Right atrium auricular region (tissue), 2 donors: ENCODE measurements around the gene ZNF335. TPM values are rescaled to one million over a fixed set of nuclear protein-coding genes. Genes with fewer than 3 reads are reported as not detected.

Experiments
- DNase-seq: peaks from one replicate; pipeline ENCODE4 v3.0.0-alpha.2; 2019; ENCODE audit warnings: low spot score
- H3K27ac ChIP-seq, 2 donors: fragments of 200-600 bp; sonication (generic); 1 replicate in 1 of 2; 2 replicates in 1 of 2; pipeline ENCODE4 v1.5.1; 2016 to 2019
- H3K27me3 ChIP-seq, 2 donors: fragments of 200-600 bp; sonication (generic); one replicate each; pipeline versions ENCODE4 v1.5.1 to v1.6.0; 2017 to 2019
- H3K36me3 ChIP-seq: fragments of 200-600 bp; sonication (generic); one replicate; pipeline ENCODE4 v1.5.1; 2016
- H3K4me1 ChIP-seq, 2 donors: fragments of 200-600 bp; sonication (generic); one replicate each; pipeline versions ENCODE4 v1.5.1 to v1.6.0; 2017 to 2019
- H3K4me3 ChIP-seq, 2 donors: fragments of 200-600 bp; sonication (generic); 1 replicate in 1 of 2; 2 replicates in 1 of 2; pipeline ENCODE4 v1.5.1; 2017 to 2019; ENCODE audit warnings: mild to moderate bottlenecking in 1 of 2, moderate library complexity in 1 of 2
- H3K9me3 ChIP-seq, 2 donors: fragments of 200-600 bp; sonication (generic); one replicate each; pipeline ENCODE4 v1.5.1; 2019
- total RNA-seq, 2 donors: library from RNA; depleted of rRNA; stranded (reverse); fragments of >200 nt; gene quantifications; one replicate each; pipeline ENCODE4 v1.1.0, GENCODE V29; 2016
- TF ChIP-seq, protein P1 (sequence below), 2 donors: fragments of 200-600 bp; sonication (generic); IDR thresholded peaks; one replicate each; pipeline ENCODE4 v1.5.1; 2019; ENCODE audit warnings: antibody characterized with exemption in 2 of 2

The ZNF335 gene
- 10 to 100 TPM in 1 of 2 donors, 1 to 10 TPM in 1; 6.6 to 12.1 TPM for total RNA-seq

DNA sequence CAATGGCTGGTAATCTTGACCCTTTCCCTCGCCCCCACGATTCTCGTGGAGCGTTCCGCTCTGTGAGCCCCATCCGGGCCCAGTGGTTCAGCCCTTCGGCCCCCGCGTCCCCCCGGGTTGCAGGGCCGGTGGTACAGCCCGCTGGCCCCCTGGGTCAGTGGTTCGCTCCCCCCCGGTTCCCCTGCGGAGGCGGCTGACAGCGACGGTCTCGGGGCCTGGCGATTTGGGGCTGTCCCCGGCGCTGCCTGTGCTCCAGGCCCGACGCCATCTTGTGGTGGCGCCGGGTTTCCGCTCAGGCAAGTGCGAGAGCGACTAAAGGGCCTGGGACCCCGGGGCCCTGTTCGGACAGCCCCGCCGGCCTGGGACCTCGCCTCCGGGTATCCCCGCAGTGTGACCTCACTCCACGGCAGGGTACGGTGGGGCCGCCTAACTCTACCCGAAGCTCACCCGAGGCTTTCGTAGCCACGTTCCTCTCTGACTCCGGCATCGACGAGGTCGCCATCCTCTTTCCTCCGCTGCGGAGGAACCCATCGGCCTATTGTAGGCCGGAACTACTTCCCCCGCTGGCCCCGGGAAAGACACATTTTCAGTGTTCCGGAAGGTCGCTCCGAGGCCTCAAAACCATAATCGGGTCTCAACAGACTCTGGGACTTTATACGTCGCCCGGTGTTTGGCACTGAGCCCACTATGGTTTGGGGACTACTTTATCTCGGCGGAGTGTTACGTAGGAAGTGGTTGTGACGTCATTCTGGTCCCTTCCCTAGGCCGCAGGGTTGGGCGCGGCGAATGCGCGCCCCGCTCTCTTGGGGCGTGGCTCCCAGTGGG, at the start of gene ZNF335:
ZNF335 (minus strand) TSS at position 529 of the 825 bp plus-strand sequence. CDS start 793 bp downstream, outside the sequence.
- peak within 1 kb of the TSS; percentile 87 to 90 for H3K4me3 ChIP-seq
- no peaks in the 10 kb centered on the region for H3K9me3 ChIP-seq

DNA sequence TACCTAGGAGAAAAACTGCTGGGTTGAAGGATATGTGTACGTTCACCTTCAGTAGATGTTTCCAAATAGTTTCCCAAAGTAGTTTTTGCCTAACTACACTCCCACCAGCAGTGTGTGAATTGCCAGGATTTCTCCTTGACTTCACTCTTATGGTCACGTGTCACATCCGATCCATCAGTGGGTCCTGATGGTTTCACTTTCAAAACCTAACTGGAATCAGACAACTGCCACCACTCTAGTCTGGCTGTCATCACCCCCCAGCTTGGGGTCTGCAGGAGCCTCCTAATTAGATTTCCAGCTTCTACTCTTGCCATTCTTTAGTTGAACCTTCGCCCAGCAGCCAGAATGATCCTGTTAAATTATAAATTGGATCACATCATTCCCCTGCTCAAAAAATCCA, 48.6 kb upstream of the ZNF335 start:
- Histone ChIP-seq H3K27me3 (peaks cover 5 to 15% of the 10 kb centered on the region in 2 donors), H3K9me3 (no peaks in the 10 kb centered on the region), H3K4me1 (peaks cover 0 to 18% of the 10 kb centered on the region in 2 donors), H3K36me3 (no peaks in the 10 kb centered on the region), H3K4me3 (no peak overlapping the region), H3K27ac (no peak overlapping the region)
- no peak for DNase-seq
- TF ChIP-seq, protein P1, sequence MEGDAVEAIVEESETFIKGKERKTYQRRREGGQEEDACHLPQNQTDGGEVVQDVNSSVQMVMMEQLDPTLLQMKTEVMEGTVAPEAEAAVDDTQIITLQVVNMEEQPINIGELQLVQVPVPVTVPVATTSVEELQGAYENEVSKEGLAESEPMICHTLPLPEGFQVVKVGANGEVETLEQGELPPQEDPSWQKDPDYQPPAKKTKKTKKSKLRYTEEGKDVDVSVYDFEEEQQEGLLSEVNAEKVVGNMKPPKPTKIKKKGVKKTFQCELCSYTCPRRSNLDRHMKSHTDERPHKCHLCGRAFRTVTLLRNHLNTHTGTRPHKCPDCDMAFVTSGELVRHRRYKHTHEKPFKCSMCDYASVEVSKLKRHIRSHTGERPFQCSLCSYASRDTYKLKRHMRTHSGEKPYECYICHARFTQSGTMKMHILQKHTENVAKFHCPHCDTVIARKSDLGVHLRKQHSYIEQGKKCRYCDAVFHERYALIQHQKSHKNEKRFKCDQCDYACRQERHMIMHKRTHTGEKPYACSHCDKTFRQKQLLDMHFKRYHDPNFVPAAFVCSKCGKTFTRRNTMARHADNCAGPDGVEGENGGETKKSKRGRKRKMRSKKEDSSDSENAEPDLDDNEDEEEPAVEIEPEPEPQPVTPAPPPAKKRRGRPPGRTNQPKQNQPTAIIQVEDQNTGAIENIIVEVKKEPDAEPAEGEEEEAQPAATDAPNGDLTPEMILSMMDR (IDR thresholded peaks at IDR 0.05) = no peak

More for the DNA sequence above, at the start of gene ZNF335:
- peaks cover 0 to 25% of the 10 kb centered on the region in 2 donors for H3K4me1 ChIP-seq
- H3K27me3 ChIP-seq = no peaks in the 10 kb centered on the region
- peak; percentile 95 for DNase-seq
- TF ChIP-seq, protein P1 (IDR thresholded peaks at IDR 0.05) = peak; percentile 34 to 62
- peaks cover 21% of the 10 kb centered on the region for H3K36me3 ChIP-seq
- H3K27ac ChIP-seq = peak within 1 kb of the TSS; percentile 95 to 99

GRCh38 chr20:46018611-46019010, 46.6 kb upstream of the ZNF335 start:
- Histone ChIP-seq H3K27me3 (peaks cover 9 to 19% of the 10 kb centered on the region in 2 donors), H3K36me3 (no peaks in the 10 kb centered on the region), H3K9me3 (no peaks in the 10 kb centered on the region), H3K4me3 (no peak overlapping the region), H3K27ac (no peak overlapping the region), H3K4me1 (peaks cover 0 to 25% of the 10 kb centered on the region in 2 donors)
- TF ChIP-seq, protein P1 (IDR thresholded peaks at IDR 0.05) = no peak
- DNase-seq = no peak

GRCh38 chr20:46018112-46018511, 46.1 kb upstream of the ZNF335 start:
- Histone ChIP-seq H3K27me3 (peaks cover 14 to 24% of the 10 kb centered on the region in 2 donors), H3K27ac (no peak overlapping the region), H3K36me3 (no peaks in the 10 kb centered on the region), H3K9me3 (no peaks in the 10 kb centered on the region), H3K4me3 (no peak overlapping the region), H3K4me1 (peaks cover 0 to 29% of the 10 kb centered on the region in 2 donors)
- TF ChIP-seq, protein P1 (IDR thresholded peaks at IDR 0.05) = no peak
- no peak for DNase-seq

GRCh38 chr20:46017272-46017671, 45.3 kb upstream of the ZNF335 start:
- H3K4me3 ChIP-seq = no peak overlapping the region
- no peak for DNase-seq
- no peaks in the 10 kb centered on the region for H3K36me3 ChIP-seq
- H3K4me1 ChIP-seq = peaks cover 0 to 22% of the 10 kb centered on the region in 2 donors
- H3K27me3 ChIP-seq = peaks cover 14 to 24% of the 10 kb centered on the region in 2 donors
- no peaks in the 10 kb centered on the region for H3K9me3 ChIP-seq
- H3K27ac ChIP-seq = no peak overlapping the region
- TF ChIP-seq, protein P1 (IDR thresholded peaks at IDR 0.05) = no peak
